ENCODE measurements around the gene TRABD2B. TPM values are rescaled to one million over a fixed set of nuclear protein-coding genes. Genes with fewer than 3 reads are reported as not detected.
A peak's percentile ranks its signal among the peaks of the same experiment; 100 is the strongest.

Gene TRABD2B
- total and polyA plus RNA-seq, 2 of the 13 experiments (the other 11 are each of a cell fraction or from before 2014, with no cell fraction given): 0.04 TPM; not detected in 1

DNA sequence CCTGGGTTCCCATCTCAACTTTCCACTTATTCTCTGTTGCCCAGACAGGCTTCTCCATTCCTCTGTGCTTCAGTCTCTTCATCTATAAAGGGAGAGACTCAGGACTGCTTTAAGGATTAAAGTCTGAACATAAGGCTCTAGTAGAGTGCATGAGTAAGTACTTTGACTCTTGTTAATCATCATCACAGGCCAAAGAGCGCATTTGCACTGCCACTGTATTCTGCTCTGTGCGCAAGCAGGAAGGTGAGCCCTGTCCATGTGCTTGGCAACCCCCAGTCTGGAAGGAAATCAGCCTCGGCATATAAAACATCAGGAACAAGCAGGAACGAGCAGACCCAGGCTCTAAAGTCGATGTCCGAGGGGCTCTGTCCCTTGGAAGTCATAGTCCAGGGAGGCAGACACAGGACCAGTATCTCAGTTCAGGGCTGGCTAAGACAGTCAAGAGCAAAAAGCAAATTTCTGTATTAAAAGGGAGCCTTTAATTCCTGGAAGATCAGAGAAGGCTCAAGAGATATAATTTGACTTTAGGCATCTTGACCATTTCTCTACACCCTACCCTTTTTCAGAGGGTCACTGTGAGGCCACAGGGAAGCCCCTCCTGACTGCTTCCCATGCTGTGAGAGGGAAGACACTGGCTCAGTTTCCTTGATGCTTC is 131.2 kb downstream of the TRABD2B start (continued):
- TF ChIP-seq, protein P1, sequence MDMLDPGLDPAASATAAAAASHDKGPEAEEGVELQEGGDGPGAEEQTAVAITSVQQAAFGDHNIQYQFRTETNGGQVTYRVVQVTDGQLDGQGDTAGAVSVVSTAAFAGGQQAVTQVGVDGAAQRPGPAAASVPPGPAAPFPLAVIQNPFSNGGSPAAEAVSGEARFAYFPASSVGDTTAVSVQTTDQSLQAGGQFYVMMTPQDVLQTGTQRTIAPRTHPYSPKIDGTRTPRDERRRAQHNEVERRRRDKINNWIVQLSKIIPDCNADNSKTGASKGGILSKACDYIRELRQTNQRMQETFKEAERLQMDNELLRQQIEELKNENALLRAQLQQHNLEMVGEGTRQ (IDR thresholded peaks at IDR 0.05; ENCODE audit: low read depth, low read length): no peak
- TF ChIP-seq, protein P1 (CRISPR knock-in tag; IDR thresholded peaks at IDR 0.05; ENCODE audit: borderline replicate concordance): no peak
- TF ChIP-seq ISX (CRISPR knock-in tag; conservative IDR thresholded peaks at IDR 0.05) (no peak), ZNF264 (CRISPR knock-in tag; IDR thresholded peaks at IDR 0.05) (0 out of 2 replicates have a peak, but pooled peaks have one; percentile 34), ELF1 (CRISPR knock-in tag; IDR thresholded peaks at IDR 0.05) (peak; percentile 38), HNRNPK (IDR thresholded peaks at IDR 0.05; ENCODE audit: low read depth, low read length, poor library complexity, severe bottlenecking) (no peak), RORA (CRISPR knock-in tag; IDR thresholded peaks at IDR 0.05) (no peak), AHR (CRISPR knock-in tag; IDR thresholded peaks at IDR 0.05) (no peak), BRD4 (CRISPR knock-in tag; IDR thresholded peaks at IDR 0.05) (no peak; the same call in 1 of the 2 replicates), ATF7-NPFF (CRISPR knock-in tag; IDR thresholded peaks at IDR 0.05; ENCODE audit: low read depth) (no peak), ZNF430 (CRISPR knock-in tag; IDR thresholded peaks at IDR 0.05) (no peak; the same call in 1 of the 2 replicates), ZNF333 (CRISPR knock-in tag; IDR thresholded peaks at IDR 0.05; ENCODE audit: borderline replicate concordance) (peak; percentile 64; the same call in 1 of the 2 replicates), FIP1L1 (IDR thresholded peaks at IDR 0.05; ENCODE audit: borderline replicate concordance, insufficient read depth, low read depth, low read length) (no peak), NR2F1 (CRISPR knock-in tag; IDR thresholded peaks at IDR 0.05) (no peak), ZNF607 (CRISPR knock-in tag; IDR thresholded peaks at IDR 0.05; ENCODE audit: borderline replicate concordance) (no peak), ZNF530 (CRISPR knock-in tag; IDR thresholded peaks at IDR 0.05; ENCODE audit: low read depth) (no peak), ZKSCAN8 (CRISPR knock-in tag; IDR thresholded peaks at IDR 0.05; ENCODE audit: borderline replicate concordance) (peak; percentile 30; the same call in 1 of the 2 replicates), ZNF546 (CRISPR knock-in tag; conservative IDR thresholded peaks at IDR 0.05) (no peak)
- TF ChIP-seq, protein P2, sequence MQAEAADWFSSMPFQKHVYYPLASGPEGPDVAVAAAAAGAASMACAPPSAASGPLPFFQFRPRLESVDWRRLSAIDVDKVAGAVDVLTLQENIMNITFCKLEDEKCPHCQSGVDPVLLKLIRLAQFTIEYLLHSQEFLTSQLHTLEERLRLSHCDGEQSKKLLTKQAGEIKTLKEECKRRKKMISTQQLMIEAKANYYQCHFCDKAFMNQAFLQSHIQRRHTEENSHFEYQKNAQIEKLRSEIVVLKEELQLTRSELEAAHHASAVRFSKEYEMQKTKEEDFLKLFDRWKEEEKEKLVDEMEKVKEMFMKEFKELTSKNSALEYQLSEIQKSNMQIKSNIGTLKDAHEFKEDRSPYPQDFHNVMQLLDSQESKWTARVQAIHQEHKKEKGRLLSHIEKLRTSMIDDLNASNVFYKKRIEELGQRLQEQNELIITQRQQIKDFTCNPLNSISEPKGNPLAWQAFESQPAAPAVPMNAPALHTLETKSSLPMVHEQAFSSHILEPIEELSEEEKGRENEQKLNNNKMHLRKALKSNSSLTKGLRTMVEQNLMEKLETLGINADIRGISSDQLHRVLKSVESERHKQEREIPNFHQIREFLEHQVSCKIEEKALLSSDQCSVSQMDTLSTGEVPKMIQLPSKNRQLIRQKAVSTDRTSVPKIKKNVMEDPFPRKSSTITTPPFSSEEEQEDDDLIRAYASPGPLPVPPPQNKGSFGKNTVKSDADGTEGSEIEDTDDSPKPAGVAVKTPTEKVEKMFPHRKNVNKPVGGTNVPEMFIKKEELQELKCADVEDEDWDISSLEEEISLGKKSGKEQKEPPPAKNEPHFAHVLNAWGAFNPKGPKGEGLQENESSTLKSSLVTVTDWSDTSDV (CRISPR knock-in tag; IDR thresholded peaks at IDR 0.05): no peak
- TF ChIP-seq, protein P3, sequence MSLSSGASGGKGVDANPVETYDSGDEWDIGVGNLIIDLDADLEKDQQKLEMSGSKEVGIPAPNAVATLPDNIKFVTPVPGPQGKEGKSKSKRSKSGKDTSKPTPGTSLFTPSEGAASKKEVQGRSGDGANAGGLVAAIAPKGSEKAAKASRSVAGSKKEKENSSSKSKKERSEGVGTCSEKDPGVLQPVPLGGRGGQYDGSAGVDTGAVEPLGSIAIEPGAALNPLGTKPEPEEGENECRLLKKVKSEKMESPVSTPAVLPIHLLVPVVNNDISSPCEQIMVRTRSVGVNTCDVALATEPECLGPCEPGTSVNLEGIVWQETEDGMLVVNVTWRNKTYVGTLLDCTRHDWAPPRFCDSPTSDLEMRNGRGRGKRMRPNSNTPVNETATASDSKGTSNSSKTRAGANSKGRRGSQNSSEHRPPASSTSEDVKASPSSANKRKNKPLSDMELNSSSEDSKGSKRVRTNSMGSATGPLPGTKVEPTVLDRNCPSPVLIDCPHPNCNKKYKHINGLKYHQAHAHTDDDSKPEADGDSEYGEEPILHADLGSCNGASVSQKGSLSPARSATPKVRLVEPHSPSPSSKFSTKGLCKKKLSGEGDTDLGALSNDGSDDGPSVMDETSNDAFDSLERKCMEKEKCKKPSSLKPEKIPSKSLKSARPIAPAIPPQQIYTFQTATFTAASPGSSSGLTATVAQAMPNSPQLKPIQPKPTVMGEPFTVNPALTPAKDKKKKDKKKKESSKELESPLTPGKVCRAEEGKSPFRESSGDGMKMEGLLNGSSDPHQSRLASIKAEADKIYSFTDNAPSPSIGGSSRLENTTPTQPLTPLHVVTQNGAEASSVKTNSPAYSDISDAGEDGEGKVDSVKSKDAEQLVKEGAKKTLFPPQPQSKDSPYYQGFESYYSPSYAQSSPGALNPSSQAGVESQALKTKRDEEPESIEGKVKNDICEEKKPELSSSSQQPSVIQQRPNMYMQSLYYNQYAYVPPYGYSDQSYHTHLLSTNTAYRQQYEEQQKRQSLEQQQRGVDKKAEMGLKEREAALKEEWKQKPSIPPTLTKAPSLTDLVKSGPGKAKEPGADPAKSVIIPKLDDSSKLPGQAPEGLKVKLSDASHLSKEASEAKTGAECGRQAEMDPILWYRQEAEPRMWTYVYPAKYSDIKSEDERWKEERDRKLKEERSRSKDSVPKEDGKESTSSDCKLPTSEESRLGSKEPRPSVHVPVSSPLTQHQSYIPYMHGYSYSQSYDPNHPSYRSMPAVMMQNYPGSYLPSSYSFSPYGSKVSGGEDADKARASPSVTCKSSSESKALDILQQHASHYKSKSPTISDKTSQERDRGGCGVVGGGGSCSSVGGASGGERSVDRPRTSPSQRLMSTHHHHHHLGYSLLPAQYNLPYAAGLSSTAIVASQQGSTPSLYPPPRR (CRISPR knock-in tag; IDR thresholded peaks at IDR 0.05; ENCODE audit: borderline replicate concordance): no peak
